Ovary (tissue), 9 donors: Measurements from ENCODE around the gene ARID1B. TPM values are rescaled to one million over a fixed set of nuclear protein-coding genes. Genes with fewer than 3 reads are reported as not detected.

Experiments used
- DNase-seq, 5 donors: peaks; one replicate each; pipeline ENCODE4 v3.0.0-alpha.2; 2019 to 2020
- H3K27ac ChIP-seq, 2 donors: fragments of 200-600 bp; one replicate each; pipeline versions ENCODE4 v1.5.1 to v1.8.0; 2019 to 2022
- H3K27me3 ChIP-seq: fragments of 200-600 bp; one replicate; pipeline ENCODE4 v1.8.0; 2022
- H3K36me3 ChIP-seq: fragments of 200-600 bp; sonication (generic); one replicate; pipeline ENCODE4 v1.5.1; 2019
- H3K4me1 ChIP-seq: one replicate; pipeline ENCODE4 v1.8.1; 2013; ENCODE audit warnings: mild to moderate bottlenecking, moderate library complexity; ENCODE audit not compliant: insufficient read depth
- H3K4me3 ChIP-seq: fragments of 200-600 bp; sonication (generic); one replicate; pipeline ENCODE4 v1.5.1; 2017
- H3K9me3 ChIP-seq, 2 donors: fragments of 200-600 bp in 1 of 2; sonication (generic) in 1 of 2; one replicate each; pipeline versions ENCODE4 v1.5.1 to v1.8.1; 2013 to 2019; ENCODE audit warnings: mild to moderate bottlenecking in 1 of 2, moderate library complexity in 1 of 2
- CTCF ChIP-seq, 3 donors: fragments of 450-650 bp in 2 of 3; fragments of 200-600 bp in 1 of 3; IDR thresholded peaks; one replicate each; pipeline versions ENCODE4 v1.5.1 to v1.8.0; 2016 to 2022; ENCODE audit warnings: antibody characterized with exemption in 3 of 3, mild to moderate bottlenecking in 1 of 3
- EP300 ChIP-seq: sonication (generic); formaldehyde crosslinking; IDR thresholded peaks from one replicate; pipeline ENCODE4 v1.6.1; 2017; ENCODE audit warnings: antibody characterized with exemption
- POLR2A ChIP-seq: fragments of 450-650 bp; IDR thresholded peaks from one replicate; pipeline ENCODE4 v1.6.1; 2017; ENCODE audit warnings: antibody characterized with exemption, mild to moderate bottlenecking, moderate library complexity
- WGBS, 3 donors: extraction: QIAGEN DNeasy Blood & Tissue Kit in 1 of 3; methylation state at CpG; one replicate each; pipeline versions ENCODE4 v1.1.5 to v1.1.7; 2013 to 2017; 5-methylcytosine and 5-hydroxymethylcytosine counted together
- intact Hi-C, 4 donors: fragments of 100-400 bp; cut with DNase I; formaldehyde crosslinking; loops; one replicate each; pipeline versions ENCODE4 v1.11.0 to v1.15.1; 2022 to 2023
- polyA plus RNA-seq, 2 donors: library from polyadenylated mRNA; stranded (reverse); fragments of 200-250 nt in 1 of 2; fragments of 350-450 nt in 1 of 2; fragmentation: Illumina TruSeq in 1 of 2; extraction: RNeasy Lipid Tissue Mini Kit (QIAGEN cat#74804) in 1 of 2; gene quantifications; one replicate each; pipeline ENCODE4 v1.2.3, GENCODE V29; 2013 to 2014
- total RNA-seq, 7 donors: library from RNA; depleted of rRNA in 2 of 7; stranded (reverse); fragments of >200 nt in 2 of 7; fragmentation: NEBNext Ultra II Directional in 3 of 7; extraction: Animal tissue kit (Norgen Biotek cat#: 25700) in 3 of 7; gene quantifications; one replicate each; pipeline versions ENCODE4 v1.1.0 to v1.2.4, GENCODE V29; 2016 to 2023
- donor health status: DM: no; HTN: no; CAD: no; lungs with moderate emphysema.
- donor health status: DM: no; HTN: no; CAD: no.
- donor health status: Bipolar disorder and iron deficiency.
- donor health status: DM: yes; HTN: yes; CAD: no.
- donor health status: DM: no; HTN: no; CAD: no.
- donor health status: DM: yes; HTN: yes; CAD: no.

ARID1B gene
- total and polyA plus RNA-seq, 9 donors = 33.2 to 144 (median 105) TPM

DNA sequence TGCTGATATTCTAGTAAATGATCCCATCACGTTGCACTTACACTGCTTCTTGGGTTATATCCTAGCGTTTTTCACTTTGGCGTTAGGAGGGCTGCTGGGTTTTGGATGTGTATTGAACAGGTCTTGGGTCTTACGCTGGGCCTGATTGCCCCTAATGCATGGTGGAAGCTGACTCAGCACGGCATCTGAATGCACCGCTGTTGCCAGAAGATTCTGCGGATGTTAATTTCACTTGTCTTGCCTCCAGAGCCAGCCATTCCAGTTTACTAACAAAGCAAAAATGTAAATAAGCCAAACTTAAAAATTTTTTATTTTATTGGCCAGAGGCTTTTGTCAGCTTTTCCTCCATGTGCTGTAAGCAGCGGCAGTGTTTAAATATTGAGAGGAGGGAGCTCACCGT, 312.7 kb downstream of the ARID1B start:
- intact Hi-C loops = loop anchor here in 1 of 4 donors (10.0 kb wide), 1 partner anchor 1565 kb away; no protein-coding TSS in a partner anchor

GRCh38 chr6:157090736-157091135, 313.6 kb downstream of the ARID1B start:
- 91 to 95% (median 94%) methylated on average over 9 of the region's 9 CpGs for WGBS, 3 donors
- Histone ChIP-seq H3K27me3 (no peaks in the 10 kb centered on the region), H3K27ac (no peak overlapping the region), H3K4me3 (no peak overlapping the region), H3K36me3 (no peaks in the 10 kb centered on the region), H3K4me1 (peaks cover 14% of the 10 kb centered on the region), H3K9me3 (no peaks in the 10 kb centered on the region)
- intact Hi-C loops = no loop called here
- TF ChIP-seq POLR2A (no peak), CTCF (IDR thresholded peaks at IDR 0.05) (no peak), EP300 (no peak)
- no peak for DNase-seq

More for the DNA sequence above, 312.7 kb downstream of the ARID1B start:
- TF ChIP-seq EP300 (no peak), POLR2A (no peak), CTCF (IDR thresholded peaks at IDR 0.05) (no peak)
- WGBS, 3 donors = 23 to 39% (median 27%) methylated on average over 9 of the region's 9 CpGs
- no peak for DNase-seq
- Histone ChIP-seq H3K27me3 (no peaks in the 10 kb centered on the region), H3K4me3 (no peak overlapping the region), H3K36me3 (no peaks in the 10 kb centered on the region), H3K9me3 (no peaks in the 10 kb centered on the region), H3K4me1 (peaks cover 14% of the 10 kb centered on the region), H3K27ac (no peak overlapping the region)

- peaks cover 14% of the 10 kb centered on the region for H3K4me1 ChIP-seq
- no peaks in the 10 kb centered on the region for H3K36me3 ChIP-seq
- no peak for DNase-seq
- intact Hi-C loops = no loop called here
- TF ChIP-seq POLR2A (no peak), EP300 (no peak), CTCF (IDR thresholded peaks at IDR 0.05) (no peak)
- H3K9me3 ChIP-seq = no peaks in the 10 kb centered on the region
- 79 to 82% (median 82%) methylated on average over 2 of the region's 2 CpGs for WGBS, 3 donors
- H3K27me3 ChIP-seq = no peaks in the 10 kb centered on the region
- H3K4me3 ChIP-seq = no peak overlapping the region
- no peak overlapping the region for H3K27ac ChIP-seq
Observed at GRCh38 chr6:157091243-157091642, 314.1 kb downstream of the ARID1B start.

DNA sequence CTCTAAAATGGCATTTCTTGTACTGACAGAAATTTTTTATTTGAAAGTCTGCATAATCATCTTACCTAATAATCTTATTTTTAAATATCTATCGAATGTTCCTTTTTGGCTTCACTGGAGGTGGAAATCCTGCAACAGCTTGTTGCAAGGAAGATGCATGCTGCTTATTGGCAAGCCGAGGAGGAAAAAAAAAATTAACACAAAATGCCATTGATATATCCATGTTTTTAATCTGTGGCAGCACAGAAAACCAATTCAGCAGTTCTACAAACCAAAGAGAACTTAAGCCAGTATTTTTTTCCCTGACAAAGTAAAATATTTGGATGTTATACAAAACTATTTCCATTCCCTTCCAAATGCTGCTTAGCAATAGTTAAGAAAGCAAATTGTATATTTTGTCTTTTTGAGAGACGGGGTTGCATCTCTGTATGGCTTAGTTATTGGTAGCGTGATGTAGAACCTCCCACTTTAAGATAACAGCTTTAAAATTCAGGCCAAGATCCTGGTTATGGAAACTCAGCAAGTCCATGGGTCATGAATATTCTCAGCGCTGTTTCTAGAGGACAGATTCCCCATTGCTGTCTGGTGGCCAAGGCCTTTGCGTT, 314.8 kb downstream of the ARID1B start:
- Histone ChIP-seq H3K4me3 (no peak overlapping the region), H3K9me3 (no peaks in the 10 kb centered on the region), H3K36me3 (no peaks in the 10 kb centered on the region), H3K4me1 (peaks cover 14% of the 10 kb centered on the region), H3K27me3 (no peaks in the 10 kb centered on the region), H3K27ac (no peak overlapping the region)
- TF ChIP-seq EP300 (no peak), CTCF (IDR thresholded peaks at IDR 0.05) (no peak), POLR2A (no peak)
- intact Hi-C loops = no loop called here
- 10 to 23% (median 15%) methylated on average over 6 of the region's 6 CpGs for WGBS, 3 donors
- DNase-seq = no peak
